Astrocyte (in vitro differentiated cells and primary cell): Measurements from ENCODE around the gene AGO4. TPM values are rescaled to one million over a fixed set of nuclear protein-coding genes. Genes with fewer than 3 reads are reported as not detected.
"Not testable (repeated sequence)": the region's sequence is repeated elsewhere in the genome, so short reads cannot be mapped to it uniquely, and the experiment has no call there.

Source experiments
- DNase-seq: peaks from one replicate; pipeline ENCODE4 v3.0.0-alpha.2; 2010; ENCODE audit warnings: low read depth
- FAIRE-seq: peaks from 2 replicates; lab custom pipeline; 2011; peaks lifted over from hg19 to GRCh38; lab: Jason Lieb, UNC
- H2AFZ ChIP-seq: 2 replicates; pipeline ENCODE4 v1.6.0; 2012; ENCODE audit warnings: low read depth, low read length, inconsistent platforms
- H3K27ac ChIP-seq: 2 replicates; pipeline ENCODE4 v1.5.1; 2011; ENCODE audit warnings: low read depth, low read length, inconsistent platforms
- H3K27me3 ChIP-seq: 2 replicates; pipeline ENCODE4 v1.6.0; 2011; ENCODE audit warnings: low read length, inconsistent platforms; ENCODE audit not compliant: insufficient read depth
- H3K36me3 ChIP-seq: 2 replicates; pipeline ENCODE4 v1.5.1; 2011; ENCODE audit warnings: low read length, inconsistent platforms; ENCODE audit not compliant: insufficient read depth
- H3K4me1 ChIP-seq: 2 replicates; pipeline ENCODE4 v1.5.1; 2011; ENCODE audit warnings: low read length, inconsistent platforms; ENCODE audit not compliant: insufficient read depth
- H3K4me2 ChIP-seq: 2 replicates; pipeline ENCODE4 v1.6.0; 2012; ENCODE audit warnings: low read length, inconsistent platforms
- H3K4me3 ChIP-seq: 2 replicates; pipeline ENCODE4 v1.5.1; 2011; ENCODE audit warnings: low read depth, mild to moderate bottlenecking, low read length, inconsistent platforms; ENCODE audit not compliant: insufficient read depth
- H3K79me2 ChIP-seq: 2 replicates; pipeline ENCODE4 v1.6.0; 2012; ENCODE audit warnings: mild to moderate bottlenecking, low read length, inconsistent platforms; ENCODE audit not compliant: insufficient read depth
- H3K9ac ChIP-seq: 2 replicates; pipeline ENCODE4 v1.6.0; 2012; ENCODE audit warnings: mild to moderate bottlenecking, low read length, inconsistent platforms
- H3K9me3 ChIP-seq: 2 replicates; pipeline ENCODE4 v1.5.1; 2012; ENCODE audit warnings: low read depth, mild to moderate bottlenecking, low read length, inconsistent platforms; ENCODE audit not compliant: insufficient read depth
- H4K20me1 ChIP-seq: 2 replicates; pipeline ENCODE4 v1.6.0; 2012; ENCODE audit warnings: low read length, inconsistent platforms; ENCODE audit not compliant: insufficient read depth
- H3K27ac Mint-ChIP-seq: one replicate; pipeline ENCODE4 v1.8.0; 2021; ENCODE audit warnings: mild to moderate bottlenecking, mixed read lengths; ENCODE audit not compliant: unreplicated experiment
- H3K27me3 Mint-ChIP-seq: one replicate; pipeline ENCODE4 v1.8.0; 2021; ENCODE audit warnings: low read depth, mixed read lengths; ENCODE audit not compliant: unreplicated experiment
- H3K36me3 Mint-ChIP-seq: one replicate; pipeline ENCODE4 v1.8.0; 2021; ENCODE audit warnings: low read depth, mixed read lengths; ENCODE audit not compliant: unreplicated experiment
- H3K4me1 Mint-ChIP-seq: one replicate; pipeline ENCODE4 v1.8.0; 2021; ENCODE audit warnings: low read depth, mixed read lengths; ENCODE audit not compliant: unreplicated experiment
- H3K4me3 Mint-ChIP-seq: one replicate; pipeline ENCODE4 v1.8.0; 2021; ENCODE audit warnings: mild to moderate bottlenecking, moderate library complexity, mixed read lengths; ENCODE audit not compliant: unreplicated experiment
- H3K9me3 Mint-ChIP-seq: one replicate; pipeline ENCODE4 v1.8.0; 2021; ENCODE audit warnings: mild to moderate bottlenecking, mixed read lengths; ENCODE audit not compliant: unreplicated experiment
- EZH2 ChIP-seq: IDR thresholded peaks from 2 replicates; pipeline ENCODE4 v1.6.1; 2012; ENCODE audit warnings: mild to moderate bottlenecking, low read length, inconsistent platforms; ENCODE audit not compliant: insufficient read depth
- total RNA-seq: library from RNA; stranded (reverse); gene quantifications from 2 replicates; pipeline ENCODE4 v1.2.1, GENCODE V29; 2021
- TF ChIP-seq, protein P1 (sequence below): IDR thresholded peaks from 2 replicates; pipeline ENCODE4 v1.5.1; 2011; ENCODE audit warnings: low read depth, mild to moderate bottlenecking, inconsistent platforms, low read length, moderate library complexity; ENCODE audit not compliant: insufficient read depth

Gene AGO4
- total RNA-seq, 1 donor from 2014 or later, result 9.8 TPM

DNA sequence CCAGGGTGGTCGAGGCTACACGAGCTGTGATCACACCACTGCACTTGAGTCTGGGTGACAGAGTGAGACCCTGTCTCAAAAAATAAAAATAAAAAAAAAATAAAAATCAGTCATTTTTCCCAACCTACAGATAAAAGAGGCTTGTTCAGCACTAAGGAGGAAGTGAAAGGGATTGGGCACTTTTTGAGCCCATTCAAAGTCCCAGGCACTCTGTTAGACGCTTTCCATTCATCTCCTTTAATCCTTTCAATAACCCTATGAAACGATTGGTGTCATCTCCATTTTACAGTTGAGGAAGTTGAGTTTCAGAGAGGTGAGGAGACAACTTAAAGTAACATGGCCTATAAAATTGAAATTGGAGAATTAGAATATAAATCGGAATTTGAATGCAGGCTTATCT, 10.4 kb upstream of the AGO4 start:
- Histone ChIP-seq H4K20me1 (no peaks in the 10 kb centered on the region), H3K27ac (no peak overlapping the region), H3K79me2 (no peaks in the 10 kb centered on the region), H3K4me3 (no peak overlapping the region), H3K4me1 (no peaks in the 10 kb centered on the region), H3K9me3 (no peaks in the 10 kb centered on the region), H3K9ac (no peak overlapping the region), H3K4me2 (no peak overlapping the region), H3K36me3 (no peaks in the 10 kb centered on the region), H2AFZ (no peak overlapping the region), H3K27me3 (no peaks in the 10 kb centered on the region)
- Mint-ChIP-seq H3K36me3 (no peaks in the 10 kb centered on the region), H3K27ac (no peak overlapping the region), H3K4me3 (no peak overlapping the region), H3K27me3 (peaks cover 2% of the 10 kb centered on the region), H3K4me1 (no peaks in the 10 kb centered on the region), H3K9me3 (peaks cover 2% of the 10 kb centered on the region)
- DNase-seq, result no peak
- FAIRE-seq, result no peak
- TF ChIP-seq, protein P1, sequence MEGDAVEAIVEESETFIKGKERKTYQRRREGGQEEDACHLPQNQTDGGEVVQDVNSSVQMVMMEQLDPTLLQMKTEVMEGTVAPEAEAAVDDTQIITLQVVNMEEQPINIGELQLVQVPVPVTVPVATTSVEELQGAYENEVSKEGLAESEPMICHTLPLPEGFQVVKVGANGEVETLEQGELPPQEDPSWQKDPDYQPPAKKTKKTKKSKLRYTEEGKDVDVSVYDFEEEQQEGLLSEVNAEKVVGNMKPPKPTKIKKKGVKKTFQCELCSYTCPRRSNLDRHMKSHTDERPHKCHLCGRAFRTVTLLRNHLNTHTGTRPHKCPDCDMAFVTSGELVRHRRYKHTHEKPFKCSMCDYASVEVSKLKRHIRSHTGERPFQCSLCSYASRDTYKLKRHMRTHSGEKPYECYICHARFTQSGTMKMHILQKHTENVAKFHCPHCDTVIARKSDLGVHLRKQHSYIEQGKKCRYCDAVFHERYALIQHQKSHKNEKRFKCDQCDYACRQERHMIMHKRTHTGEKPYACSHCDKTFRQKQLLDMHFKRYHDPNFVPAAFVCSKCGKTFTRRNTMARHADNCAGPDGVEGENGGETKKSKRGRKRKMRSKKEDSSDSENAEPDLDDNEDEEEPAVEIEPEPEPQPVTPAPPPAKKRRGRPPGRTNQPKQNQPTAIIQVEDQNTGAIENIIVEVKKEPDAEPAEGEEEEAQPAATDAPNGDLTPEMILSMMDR, result no peak
- TF ChIP-seq EZH2, result no peak

DNA sequence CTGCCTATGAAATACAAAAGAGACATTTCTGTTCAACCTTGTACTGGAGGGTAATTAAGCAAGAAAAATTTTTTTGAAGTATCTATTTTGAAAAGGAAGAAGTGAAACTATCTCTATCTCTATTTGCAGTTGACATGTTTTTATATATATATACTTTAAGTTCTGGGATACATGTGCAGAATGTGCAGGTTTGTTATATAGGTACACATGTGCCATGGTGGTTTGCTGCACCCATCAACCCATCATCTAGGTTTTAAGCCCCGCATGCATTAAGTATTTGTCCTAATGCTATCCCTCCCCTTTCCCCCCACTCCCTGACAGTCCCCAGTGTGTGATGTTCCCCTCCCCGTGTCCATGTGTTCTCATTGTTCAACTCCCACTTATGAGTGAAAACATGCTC, 9.8 kb upstream of the AGO4 start:
- not testable (repeated sequence) for H3K4me2 ChIP-seq, H3K36me3 ChIP-seq, H3K27me3 Mint-ChIP-seq, H3K27me3 ChIP-seq, H4K20me1 ChIP-seq, H3K9me3 ChIP-seq, H2AFZ ChIP-seq, H3K4me3 Mint-ChIP-seq, H3K9me3 Mint-ChIP-seq, H3K4me1 Mint-ChIP-seq, H3K27ac Mint-ChIP-seq, H3K4me3 ChIP-seq, H3K36me3 Mint-ChIP-seq, H3K79me2 ChIP-seq, H3K4me1 ChIP-seq, DNase-seq, H3K9ac ChIP-seq, FAIRE-seq, H3K27ac ChIP-seq

DNA sequence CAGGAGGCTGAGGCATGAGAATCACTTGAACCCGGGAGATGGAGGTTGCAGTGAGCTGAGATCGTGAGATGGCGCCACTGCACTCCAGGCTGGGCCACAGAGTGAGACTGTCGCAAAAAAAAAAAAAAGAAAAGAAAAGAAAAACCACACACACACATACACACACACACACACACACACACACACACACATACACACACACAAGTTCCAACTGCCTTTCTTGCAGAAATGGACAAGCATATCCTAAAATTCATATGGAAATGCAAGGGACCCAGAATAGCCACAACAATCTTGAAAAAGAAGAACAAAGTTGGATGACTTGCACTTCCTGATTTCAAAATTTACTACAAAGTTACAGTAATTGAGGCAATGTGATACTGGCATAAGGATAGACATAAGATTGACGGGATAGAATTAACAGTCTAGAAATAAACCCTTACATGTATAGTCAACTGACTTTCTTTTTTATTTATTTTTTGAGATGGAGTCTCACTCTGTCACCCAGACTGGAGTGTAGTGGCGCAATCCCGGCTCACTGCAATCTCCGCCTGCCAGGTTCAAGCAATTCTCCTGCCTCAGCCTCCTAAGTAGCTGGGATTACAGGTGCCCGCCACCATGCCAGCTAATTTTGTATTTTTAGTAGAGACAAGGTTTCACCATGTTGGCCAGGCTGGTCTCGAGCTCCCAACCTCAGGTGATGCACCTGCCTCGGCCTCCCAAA, 7.5 kb upstream of the AGO4 start:
- H3K79me2 ChIP-seq, H3K9me3 Mint-ChIP-seq, H3K4me3 Mint-ChIP-seq, H3K27me3 ChIP-seq, FAIRE-seq, H3K27ac Mint-ChIP-seq, H3K36me3 ChIP-seq, DNase-seq, H3K27ac ChIP-seq, H3K4me2 ChIP-seq, H3K36me3 Mint-ChIP-seq, H3K4me1 Mint-ChIP-seq, H3K4me1 ChIP-seq, H3K27me3 Mint-ChIP-seq, H2AFZ ChIP-seq, H3K4me3 ChIP-seq, H3K9me3 ChIP-seq, H3K9ac ChIP-seq, H4K20me1 ChIP-seq: not testable (repeated sequence)
